Stomach smooth muscle (tissue), 2 donors: ENCODE measurements around the gene NUDT16L1.
A peak's percentile ranks its signal among the peaks of the same experiment; 100 is the strongest.

Source experiments
- H3K27ac ChIP-seq: one replicate; pipeline ENCODE4 v1.7.0; 2013; ENCODE audit warnings: mild to moderate bottlenecking, low read length, inconsistent platforms
- H3K27me3 ChIP-seq, 2 donors: one replicate each; pipeline ENCODE4 v1.7.0; 2013; ENCODE audit warnings: low read length in 2 of 2; ENCODE audit not compliant: insufficient read depth in 2 of 2, control insufficient read depth in 1 of 2
- H3K36me3 ChIP-seq, 2 donors: one replicate each; pipeline ENCODE4 v1.7.0; 2013; ENCODE audit warnings: low read length in 2 of 2; ENCODE audit not compliant: control insufficient read depth in 2 of 2, insufficient read depth in 2 of 2
- H3K4me1 ChIP-seq: one replicate; pipeline ENCODE4 v1.7.0; 2013; ENCODE audit warnings: low read length; ENCODE audit not compliant: control insufficient read depth, insufficient read depth
- H3K4me3 ChIP-seq, 2 donors: one replicate each; pipeline ENCODE4 v1.7.0; 2013; ENCODE audit warnings: low read length in 2 of 2
- H3K9ac ChIP-seq, 2 donors: one replicate each; pipeline ENCODE4 v1.7.0; 2013; ENCODE audit warnings: low read length in 2 of 2, mild to moderate bottlenecking in 1 of 2
- H3K9me3 ChIP-seq, 2 donors: one replicate each; pipeline ENCODE4 v1.7.0; 2013; ENCODE audit warnings: low read length in 2 of 2; ENCODE audit not compliant: control insufficient read depth in 2 of 2
- donor health status: healthy.
- donor health status: Pancreatic carcinoma.

Gene NUDT16L1

GRCh38 chr16:4689864-4690704, 3.3 kb upstream of the NUDT16L1 start:
- peaks cover 18% of the 10 kb centered on the region for H3K4me1 ChIP-seq
- no peak overlapping the region for H3K4me3 ChIP-seq
- peaks cover 0 to 13% of the 10 kb centered on the region in 2 donors for H3K36me3 ChIP-seq
- H3K9me3 ChIP-seq: no peaks in the 10 kb centered on the region
- no peak overlapping the region for H3K9ac ChIP-seq
- H3K27ac ChIP-seq: no peak overlapping the region
- no peaks in the 10 kb centered on the region for H3K27me3 ChIP-seq

GRCh38 chr16:4690946-4691665, 2.3 kb upstream of the NUDT16L1 start:
- no peak overlapping the region for H3K27ac ChIP-seq

GRCh38 chr16:4691666-4692412, 1.5 kb upstream of the NUDT16L1 start:
- Histone ChIP-seq H3K4me1 (peaks cover 26% of the 10 kb centered on the region), H3K9me3 (no peaks in the 10 kb centered on the region), H3K27me3 (no peaks in the 10 kb centered on the region), H3K27ac (no peak overlapping the region), H3K36me3 (peaks cover 7 to 15% of the 10 kb centered on the region in 2 donors), H3K9ac (no peak overlapping the region), H3K4me3 (no peak overlapping the region)

More at GRCh38 chr16:4690946-4691665, 2.3 kb upstream of the NUDT16L1 start:
- Histone ChIP-seq H3K4me1 (peaks cover 26% of the 10 kb centered on the region), H3K4me3 (no peak overlapping the region), H3K27me3 (no peaks in the 10 kb centered on the region), H3K36me3 (peaks cover 3 to 17% of the 10 kb centered on the region in 2 donors), H3K9me3 (no peaks in the 10 kb centered on the region), H3K9ac (no peak overlapping the region)

GRCh38 chr16:4692460-4693295, 684 bp upstream of the NUDT16L1 start:
- H3K9ac ChIP-seq: peak overlapping the region; percentile 38 to 64
- H3K36me3 ChIP-seq: peaks cover 7 to 14% of the 10 kb centered on the region in 2 donors
- H3K27me3 ChIP-seq: no peaks in the 10 kb centered on the region
- no peaks in the 10 kb centered on the region for H3K9me3 ChIP-seq
- H3K4me3 ChIP-seq: peak overlapping the region; percentile 57 to 79
- H3K27ac ChIP-seq: peak overlapping the region; percentile 62
- H3K4me1 ChIP-seq: peaks cover 26% of the 10 kb centered on the region

- peaks cover 26% of the 10 kb centered on the region for H3K4me1 ChIP-seq
- H3K27ac ChIP-seq: peak overlapping the region; percentile 62
- peak overlapping the region; percentile 78 to 92 for H3K4me3 ChIP-seq
- peak overlapping the region; percentile 64 to 74 for H3K9ac ChIP-seq
- H3K9me3 ChIP-seq: no peaks in the 10 kb centered on the region
- H3K36me3 ChIP-seq: peaks cover 14 to 19% of the 10 kb centered on the region in 2 donors
- H3K27me3 ChIP-seq: no peaks in the 10 kb centered on the region
These were observed 737 bp downstream of the NUDT16L1 start for GRCh38 chr16:4693956-4694641.

- H3K36me3 ChIP-seq: peaks cover 19 to 26% of the 10 kb centered on the region in 2 donors
- H3K9ac ChIP-seq: peak overlapping the region in 1 of 2 donors; percentile 74
- H3K4me3 ChIP-seq: peak overlapping the region in 1 of 2 donors; percentile 92
- no peaks in the 10 kb centered on the region for H3K9me3 ChIP-seq
- H3K27me3 ChIP-seq: no peaks in the 10 kb centered on the region
- H3K27ac ChIP-seq: no peak overlapping the region
- peaks cover 26% of the 10 kb centered on the region for H3K4me1 ChIP-seq
These were observed 1.5 kb downstream of the NUDT16L1 start for GRCh38 chr16:4694642-4695451.

- H3K27me3 ChIP-seq: no peaks in the 10 kb centered on the region
- H3K36me3 ChIP-seq: peaks cover 23 to 32% of the 10 kb centered on the region in 2 donors
- H3K9ac ChIP-seq: no peak overlapping the region
- H3K4me1 ChIP-seq: peaks cover 26% of the 10 kb centered on the region
- no peaks in the 10 kb centered on the region for H3K9me3 ChIP-seq
- peak overlapping the region; percentile 11 for H3K27ac ChIP-seq
- no peak overlapping the region for H3K4me3 ChIP-seq
These were observed 2.3 kb downstream of the NUDT16L1 start for GRCh38 chr16:4695473-4696171.

GRCh38 chr16:4696172-4696904, 3.0 kb downstream of the NUDT16L1 start:
- Histone ChIP-seq H3K27ac (no peak overlapping the region), H3K9ac (no peak overlapping the region), H3K4me3 (no peak overlapping the region), H3K9me3 (no peaks in the 10 kb centered on the region), H3K4me1 (peaks cover 28% of the 10 kb centered on the region), H3K27me3 (no peaks in the 10 kb centered on the region), H3K36me3 (peaks cover 27 to 38% of the 10 kb centered on the region in 2 donors)
